ENCODE measurements around the gene RPS6KA1. TPM values are rescaled to one million over a fixed set of nuclear protein-coding genes. Genes with fewer than 3 reads are reported as not detected.
"Not testable (repeated sequence)": the region's sequence is repeated elsewhere in the genome, so short reads cannot be mapped to it uniquely, and the experiment has no call there.

RPS6KA1 gene
- total RNA-seq, 4 donors from 2014 or later = 11.4 to 46.1 (median 28.1) TPM

DNA sequence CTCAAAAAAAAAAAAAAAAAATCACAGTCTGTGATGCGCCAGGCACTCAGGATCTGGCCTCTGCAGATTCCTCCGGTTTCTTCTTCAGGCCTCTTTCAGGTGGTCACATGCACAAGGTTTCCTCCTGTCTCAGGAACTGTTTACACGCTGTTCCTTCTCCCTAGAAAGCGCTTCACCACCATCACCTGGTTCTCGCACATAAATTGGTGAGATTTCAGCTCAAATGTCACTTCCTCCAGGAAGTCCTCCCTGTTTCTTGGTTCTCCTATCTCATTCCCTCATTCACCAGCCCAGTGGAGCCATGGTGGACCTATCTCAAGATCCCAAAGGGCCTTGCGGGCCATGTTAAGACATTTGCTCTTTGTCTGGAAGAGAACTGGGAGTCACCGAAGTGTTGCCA, 30.7 kb upstream of the RPS6KA1 start:
- TF ChIP-seq, protein P1, sequence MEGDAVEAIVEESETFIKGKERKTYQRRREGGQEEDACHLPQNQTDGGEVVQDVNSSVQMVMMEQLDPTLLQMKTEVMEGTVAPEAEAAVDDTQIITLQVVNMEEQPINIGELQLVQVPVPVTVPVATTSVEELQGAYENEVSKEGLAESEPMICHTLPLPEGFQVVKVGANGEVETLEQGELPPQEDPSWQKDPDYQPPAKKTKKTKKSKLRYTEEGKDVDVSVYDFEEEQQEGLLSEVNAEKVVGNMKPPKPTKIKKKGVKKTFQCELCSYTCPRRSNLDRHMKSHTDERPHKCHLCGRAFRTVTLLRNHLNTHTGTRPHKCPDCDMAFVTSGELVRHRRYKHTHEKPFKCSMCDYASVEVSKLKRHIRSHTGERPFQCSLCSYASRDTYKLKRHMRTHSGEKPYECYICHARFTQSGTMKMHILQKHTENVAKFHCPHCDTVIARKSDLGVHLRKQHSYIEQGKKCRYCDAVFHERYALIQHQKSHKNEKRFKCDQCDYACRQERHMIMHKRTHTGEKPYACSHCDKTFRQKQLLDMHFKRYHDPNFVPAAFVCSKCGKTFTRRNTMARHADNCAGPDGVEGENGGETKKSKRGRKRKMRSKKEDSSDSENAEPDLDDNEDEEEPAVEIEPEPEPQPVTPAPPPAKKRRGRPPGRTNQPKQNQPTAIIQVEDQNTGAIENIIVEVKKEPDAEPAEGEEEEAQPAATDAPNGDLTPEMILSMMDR (IDR thresholded peaks at IDR 0.05) = no peak
- no peak for DNase-seq (ENCODE audit: low spot score)
- no peak for ATAC-seq (ENCODE audit: low FRiP score)

GRCh38 chr1:26500488-26501175, 28.9 kb upstream of the RPS6KA1 start:
- ATAC-seq (ENCODE audit: low FRiP score) (peak; percentile 87), DNase-seq (ENCODE audit: low spot score) (peak; percentile 74)
- TF ChIP-seq, protein P1 (IDR thresholded peaks at IDR 0.05) = no peak

DNA sequence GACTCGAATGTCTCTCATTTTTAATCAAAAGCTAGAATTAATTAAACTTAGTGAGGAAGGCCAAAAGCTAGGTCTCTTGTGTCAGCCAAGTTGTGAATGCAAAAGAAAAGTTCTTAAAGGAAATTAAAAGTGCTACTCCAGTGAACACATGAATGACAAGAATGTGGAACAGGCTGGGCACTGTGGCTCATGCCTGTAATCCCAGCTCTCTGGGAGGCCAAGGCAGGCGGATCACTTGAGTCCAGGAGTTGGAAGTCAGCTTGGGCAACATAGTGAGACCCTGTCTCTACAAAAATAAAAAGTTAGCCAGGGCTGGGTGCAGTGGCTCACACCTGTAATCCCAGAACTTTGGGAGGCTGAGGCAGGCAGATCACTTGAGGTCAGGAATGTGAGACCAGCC, 18.9 kb upstream of the RPS6KA1 start:
- ATAC-seq (ENCODE audit: low FRiP score); DNase-seq (ENCODE audit: low spot score): not testable (repeated sequence)

GRCh38 chr1:26515836-26516235, 13.7 kb upstream of the RPS6KA1 start:
- DNase-seq (ENCODE audit: low spot score) = not testable (repeated sequence)

GRCh38 chr1:26516987-26517765, 12.4 kb upstream of the RPS6KA1 start:
- ATAC-seq (ENCODE audit: low FRiP score) (no peak), DNase-seq (ENCODE audit: low spot score) (no peak)
- TF ChIP-seq, protein P1 (IDR thresholded peaks at IDR 0.05) = no peak

More at GRCh38 chr1:26515836-26516235, 13.7 kb upstream of the RPS6KA1 start:
- not testable (repeated sequence) for ATAC-seq (ENCODE audit: low FRiP score)

DNA sequence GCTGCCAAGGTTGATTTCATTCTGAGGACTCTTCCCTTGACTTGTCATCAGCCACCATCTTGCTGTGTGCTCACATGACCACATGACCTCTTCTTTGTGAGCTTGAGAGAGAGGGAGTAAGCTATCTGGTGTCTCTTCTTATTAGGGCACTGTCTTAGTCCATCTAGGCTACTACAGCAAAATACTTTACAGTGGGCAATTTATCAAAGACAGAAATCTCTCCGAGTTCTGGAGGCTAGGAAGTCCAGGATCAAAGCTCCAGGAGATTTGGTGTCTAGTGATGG, 11.9 kb upstream of the RPS6KA1 start:
- ATAC-seq (ENCODE audit: low FRiP score) (no peak), DNase-seq (ENCODE audit: low spot score) (no peak)
- TF ChIP-seq, protein P1 (IDR thresholded peaks at IDR 0.05) = no peak

DNA sequence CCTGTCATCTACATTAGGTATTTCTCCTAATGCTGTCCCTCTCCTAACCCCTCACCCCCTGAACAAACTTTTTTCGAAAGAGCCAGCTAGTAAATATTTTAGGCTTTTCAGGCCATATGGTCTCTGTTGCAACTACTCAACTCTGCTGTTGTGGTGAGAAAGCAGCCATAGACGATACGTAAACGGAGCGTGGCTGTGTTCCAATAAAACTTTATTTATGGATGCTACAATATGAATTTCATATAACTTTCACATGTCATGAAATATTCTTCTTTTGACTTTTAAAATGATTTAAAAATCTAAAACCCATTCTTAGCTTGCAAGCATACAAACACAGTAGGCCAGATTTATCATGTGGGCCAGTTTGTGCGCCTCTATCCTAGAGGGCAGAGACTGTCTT, 11.2 kb upstream of the RPS6KA1 start:
- ATAC-seq (ENCODE audit: low FRiP score) (no peak), DNase-seq (ENCODE audit: low spot score) (no peak)
- TF ChIP-seq, protein P1 (IDR thresholded peaks at IDR 0.05) = no peak

GRCh38 chr1:26520339-26520738, 9.2 kb upstream of the RPS6KA1 start:
- DNase-seq (ENCODE audit: low spot score) (no peak), ATAC-seq (ENCODE audit: low FRiP score) (no peak)
- TF ChIP-seq, protein P1 (IDR thresholded peaks at IDR 0.05) = no peak

All from omental fat pad (tissue), 4 donors.